Activated CD8-positive, alpha-beta T cell treated with anti-CD3 and anti-CD28 coated beads for 36 hours (primary cell): ENCODE data around the gene UIMC1. TPM values are rescaled to one million over a fixed set of nuclear protein-coding genes. Genes with fewer than 3 reads are reported as not detected.

ENCODE experiments used
- ATAC-seq: fragments of 200-7000 bp; cut with Tn5 transposase; one replicate; pipeline ENCODE4 v1.10.0; 2021; ENCODE audit warnings: mild to moderate bottlenecking, moderate library complexity
- CTCF ChIA-PET: fragments of 350-600 bp; sonication (Branson Sonifier 250); formaldehyde crosslinking; loops from one replicate; lab custom pipeline; 2021; ENCODE audit warnings: antibody characterized with exemption; lab: Charles Lee
- POLR2A ChIA-PET: fragments of 350-600 bp; sonication (Branson Sonifier 250); formaldehyde crosslinking; loops from one replicate; lab custom pipeline; 2021; ENCODE audit warnings: antibody characterized with exemption; lab: Charles Lee
- DNase-seq: peaks from one replicate; pipeline ENCODE4 v3.0.0-alpha.2; 2020
- H3K27ac Mint-ChIP-seq: one replicate; pipeline ENCODE4 v1.8.0; 2021; ENCODE audit warnings: mild to moderate bottlenecking, mixed read lengths
- H3K27me3 Mint-ChIP-seq: one replicate; pipeline ENCODE4 v1.8.0; 2021; ENCODE audit warnings: mixed read lengths
- H3K36me3 Mint-ChIP-seq: one replicate; pipeline ENCODE4 v1.8.0; 2021; ENCODE audit warnings: low read depth, mixed read lengths
- H3K4me1 Mint-ChIP-seq: one replicate; pipeline ENCODE4 v1.8.0; 2021; ENCODE audit warnings: low read depth, mixed read lengths
- H3K4me3 Mint-ChIP-seq: one replicate; pipeline ENCODE4 v1.8.0; 2021; ENCODE audit warnings: mild to moderate bottlenecking, moderate library complexity, mixed read lengths
- H3K9me3 Mint-ChIP-seq: one replicate; pipeline ENCODE4 v1.8.0; 2021; ENCODE audit warnings: mixed read lengths
- intact Hi-C: fragments of 100-400 bp; cut with micrococcal nuclease; formaldehyde crosslinking; loops from one replicate; pipeline ENCODE4 v1.10.0; 2022
- total RNA-seq, 2 experiments: library from RNA; stranded (reverse); gene quantifications; one replicate each; pipeline ENCODE4 v1.2.3, GENCODE V29; 2021
- TF ChIP-seq, protein P1 (sequence below): fragments of 200-600 bp; IDR thresholded peaks from one replicate; pipeline ENCODE4 v1.8.0; 2022; ENCODE audit warnings: antibody characterized with exemption, mild to moderate bottlenecking

Gene UIMC1
- total RNA-seq, 2 experiments from 2014 or later, result 54.1 to 57.0 TPM

GRCh38 chr5:176889321-176890280 is 117.0 kb downstream of the UIMC1 start:
- no peak for ATAC-seq
- POLR2A ChIA-PET, result no interaction called here
- no peak overlapping the region for H3K4me3 Mint-ChIP-seq
- CTCF ChIA-PET, result no interaction called here
- no peaks in the 10 kb centered on the region for H3K36me3 Mint-ChIP-seq
- DNase-seq, result no peak
- H3K27ac Mint-ChIP-seq, result no peak overlapping the region
- H3K9me3 Mint-ChIP-seq, result no peaks in the 10 kb centered on the region
- H3K27me3 Mint-ChIP-seq, result peaks cover 4% of the 10 kb centered on the region
- intact Hi-C loops, result no loop called here
- no peaks in the 10 kb centered on the region for H3K4me1 Mint-ChIP-seq
- TF ChIP-seq, protein P1, sequence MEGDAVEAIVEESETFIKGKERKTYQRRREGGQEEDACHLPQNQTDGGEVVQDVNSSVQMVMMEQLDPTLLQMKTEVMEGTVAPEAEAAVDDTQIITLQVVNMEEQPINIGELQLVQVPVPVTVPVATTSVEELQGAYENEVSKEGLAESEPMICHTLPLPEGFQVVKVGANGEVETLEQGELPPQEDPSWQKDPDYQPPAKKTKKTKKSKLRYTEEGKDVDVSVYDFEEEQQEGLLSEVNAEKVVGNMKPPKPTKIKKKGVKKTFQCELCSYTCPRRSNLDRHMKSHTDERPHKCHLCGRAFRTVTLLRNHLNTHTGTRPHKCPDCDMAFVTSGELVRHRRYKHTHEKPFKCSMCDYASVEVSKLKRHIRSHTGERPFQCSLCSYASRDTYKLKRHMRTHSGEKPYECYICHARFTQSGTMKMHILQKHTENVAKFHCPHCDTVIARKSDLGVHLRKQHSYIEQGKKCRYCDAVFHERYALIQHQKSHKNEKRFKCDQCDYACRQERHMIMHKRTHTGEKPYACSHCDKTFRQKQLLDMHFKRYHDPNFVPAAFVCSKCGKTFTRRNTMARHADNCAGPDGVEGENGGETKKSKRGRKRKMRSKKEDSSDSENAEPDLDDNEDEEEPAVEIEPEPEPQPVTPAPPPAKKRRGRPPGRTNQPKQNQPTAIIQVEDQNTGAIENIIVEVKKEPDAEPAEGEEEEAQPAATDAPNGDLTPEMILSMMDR, result no peak

DNA sequence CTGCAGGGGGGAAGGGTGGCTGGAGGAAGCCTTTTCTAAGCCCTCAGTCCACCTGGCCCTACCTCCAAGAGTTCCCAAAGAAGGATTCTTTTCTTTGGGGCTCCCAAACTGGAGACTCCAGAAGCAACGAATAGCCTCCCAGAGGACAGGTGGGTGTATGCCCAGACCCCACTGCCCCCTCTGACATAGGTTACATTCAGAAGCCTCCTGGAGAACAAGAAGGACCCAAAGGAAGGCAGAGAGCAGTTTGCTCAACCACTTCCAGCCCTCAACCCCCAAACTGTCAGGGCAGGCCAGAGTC is 117.8 kb downstream of the UIMC1 start:
- H3K4me1 Mint-ChIP-seq, result no peaks in the 10 kb centered on the region
- H3K27ac Mint-ChIP-seq, result no peak overlapping the region
- intact Hi-C loops, result no loop called here
- ChIA-PET POLR2A (no interaction called here), CTCF (no interaction called here)
- H3K4me3 Mint-ChIP-seq, result no peak overlapping the region
- DNase-seq, result no peak
- H3K9me3 Mint-ChIP-seq, result no peaks in the 10 kb centered on the region
- ATAC-seq, result no peak
- TF ChIP-seq, protein P1, result no peak
- H3K27me3 Mint-ChIP-seq, result peaks cover 4% of the 10 kb centered on the region
- H3K36me3 Mint-ChIP-seq, result no peaks in the 10 kb centered on the region

GRCh38 chr5:176888016-176888864 is 118.3 kb downstream of the UIMC1 start:
- DNase-seq (no peak), ATAC-seq (no peak)
- TF ChIP-seq, protein P1, result no peak
- peaks cover 2% of the 10 kb centered on the region for H3K27me3 Mint-ChIP-seq
- no peaks in the 10 kb centered on the region for H3K4me1 Mint-ChIP-seq
- ChIA-PET POLR2A (no interaction called here), CTCF (no interaction called here)
- H3K4me3 Mint-ChIP-seq, result no peak overlapping the region
- H3K9me3 Mint-ChIP-seq, result no peaks in the 10 kb centered on the region
- no peak overlapping the region for H3K27ac Mint-ChIP-seq
- intact Hi-C loops, result no loop called here
- no peaks in the 10 kb centered on the region for H3K36me3 Mint-ChIP-seq

DNA sequence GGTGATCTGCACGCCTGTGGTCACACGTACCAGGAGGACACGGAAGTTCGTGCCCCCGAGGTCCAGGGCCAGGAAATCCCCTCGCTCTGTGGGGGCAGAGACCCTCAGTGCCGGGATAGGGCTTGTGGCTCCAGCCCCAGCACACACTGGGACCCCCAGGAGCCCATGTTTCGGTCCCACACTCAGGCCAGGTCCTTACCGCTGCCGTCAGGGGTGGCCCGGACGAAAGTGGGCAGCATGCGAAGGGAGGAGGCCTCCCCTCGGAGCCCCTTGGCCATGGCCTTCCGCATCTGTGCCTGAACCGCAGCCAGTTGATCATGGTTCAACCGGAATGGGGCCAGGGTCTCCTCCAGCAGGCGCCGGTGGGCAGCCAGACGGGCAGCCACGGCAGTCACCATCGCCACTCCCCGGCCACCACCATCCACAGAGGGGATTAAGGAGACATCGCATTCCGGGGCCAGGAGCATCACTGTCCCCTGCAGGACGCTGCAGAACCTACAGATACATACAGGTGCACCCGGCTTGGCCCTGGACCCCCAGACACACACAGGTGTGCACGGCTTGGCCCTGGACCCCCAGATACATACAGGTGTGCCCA is 119.2 kb downstream of the UIMC1 start:
- no peaks in the 10 kb centered on the region for H3K9me3 Mint-ChIP-seq
- no peak for DNase-seq
- POLR2A ChIA-PET, result no interaction called here

More for the DNA sequence above, 119.2 kb downstream of the UIMC1 start:
- intact Hi-C loops, result no loop called here
- TF ChIP-seq, protein P1, result no peak
- Mint-ChIP-seq H3K36me3 (no peaks in the 10 kb centered on the region), H3K4me1 (no peaks in the 10 kb centered on the region), H3K4me3 (no peak overlapping the region), H3K27ac (no peak overlapping the region), H3K27me3 (peaks cover 1% of the 10 kb centered on the region)
- CTCF ChIA-PET, result no interaction called here
- no peak for ATAC-seq
